ENCODE data around the gene BAHCC1.
"Not testable (repeated sequence)": the region's sequence is repeated elsewhere in the genome, so short reads cannot be mapped to it uniquely, and the experiment has no call there.

The BAHCC1 gene

GRCh38 chr17:81394921-81395599, at the start of gene BAHCC1:
Gene BAHCC1 (plus strand): TSS chr17:81395457. CDS start chr17:81399740, 4,283 bp downstream.
- peaks cover 16% of the 10 kb centered on the region for H3K4me1 ChIP-seq (ENCODE audit: insufficient read depth, low read length)

GRCh38 chr17:81346090-81346907, 49.0 kb upstream of the BAHCC1 start:
- no peaks in the 10 kb centered on the region for H3K36me3 ChIP-seq (ENCODE audit: insufficient read depth, low read length)
- H3K4me1 ChIP-seq (ENCODE audit: insufficient read depth, low read length): peaks cover 5% of the 10 kb centered on the region; the same call in 1 of the 2 replicates
- peak overlapping the region; percentile 93 for H3K9ac ChIP-seq (ENCODE audit: low read depth, low read length)
- no peaks in the 10 kb centered on the region for H3K9me3 ChIP-seq (ENCODE audit: control insufficient read depth, insufficient read depth, low read length)

More at GRCh38 chr17:81394921-81395599, at the start of gene BAHCC1:
- Histone ChIP-seq H3K9ac (ENCODE audit: low read depth, low read length) (peak within 1 kb of the TSS; percentile 70), H3K36me3 (ENCODE audit: insufficient read depth, low read length) (no peaks in the 10 kb centered on the region), H3K9me3 (ENCODE audit: control insufficient read depth, insufficient read depth, low read length) (no peaks in the 10 kb centered on the region)

- Histone ChIP-seq H3K4me1 (ENCODE audit: insufficient read depth, low read length) (peaks cover 5% of the 10 kb centered on the region; the same call in 1 of the 2 replicates), H3K9me3 (ENCODE audit: control insufficient read depth, insufficient read depth, low read length) (no peaks in the 10 kb centered on the region), H3K9ac (ENCODE audit: low read depth, low read length) (peak overlapping the region; percentile 93), H3K36me3 (ENCODE audit: insufficient read depth, low read length) (no peaks in the 10 kb centered on the region)
These were observed 48.3 kb upstream of the BAHCC1 start for GRCh38 chr17:81346908-81347349.

GRCh38 chr17:81347437-81347836, 47.8 kb upstream of the BAHCC1 start:
- no peaks in the 10 kb centered on the region for H3K36me3 ChIP-seq (ENCODE audit: insufficient read depth, low read length)
- H3K9me3 ChIP-seq (ENCODE audit: control insufficient read depth, insufficient read depth, low read length): no peaks in the 10 kb centered on the region
- no peak overlapping the region for H3K9ac ChIP-seq (ENCODE audit: low read depth, low read length)
- H3K4me1 ChIP-seq (ENCODE audit: insufficient read depth, low read length): peaks cover under 1% of the 10 kb centered on the region; the same call in 1 of the 2 replicates

DNA sequence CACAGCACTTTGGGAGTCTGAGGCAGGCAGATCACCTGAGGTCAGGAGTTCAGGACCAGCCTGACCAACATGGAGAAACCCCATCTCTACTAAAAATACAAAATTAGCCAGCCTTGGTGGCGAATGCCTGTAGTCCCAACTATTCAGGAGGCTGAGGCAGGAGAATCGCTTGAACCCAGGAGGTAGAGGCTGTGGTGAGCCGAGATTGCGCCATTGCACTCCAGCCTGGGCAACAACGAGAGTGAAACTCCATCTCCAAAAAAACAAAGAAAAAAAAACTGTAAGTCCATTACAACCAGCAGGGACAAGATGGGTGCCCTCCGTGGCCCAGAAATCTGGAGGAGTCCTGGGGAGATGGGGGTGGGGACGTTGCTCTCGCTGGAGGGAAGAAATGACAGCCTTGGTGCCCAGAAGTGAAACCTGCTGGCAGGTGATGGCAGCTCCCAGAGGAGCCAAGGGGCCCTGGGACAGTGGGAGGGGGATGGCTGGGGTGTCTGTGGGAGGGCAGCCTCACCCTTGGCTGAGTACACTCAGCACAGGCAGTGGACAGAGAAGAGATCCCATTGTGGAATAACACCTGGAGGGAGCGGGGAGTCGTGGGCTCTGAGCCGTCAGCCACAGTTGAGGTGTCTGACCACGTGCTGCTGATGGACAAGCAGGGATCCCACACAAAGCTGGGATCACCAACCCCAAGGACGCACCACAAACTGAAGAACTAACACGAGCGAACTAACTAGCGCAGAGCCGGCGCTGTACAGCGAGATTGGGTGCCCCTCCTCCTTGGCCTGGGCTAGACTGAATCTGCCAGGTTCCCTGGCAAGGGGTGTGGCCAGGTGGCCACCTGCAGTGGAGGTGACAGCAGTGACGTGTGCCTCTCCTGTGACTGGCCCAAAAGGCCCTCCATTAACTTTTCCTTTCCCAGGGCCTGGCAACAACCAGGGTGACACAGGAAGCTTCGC, 46.9 kb upstream of the BAHCC1 start:
- H3K36me3 ChIP-seq (ENCODE audit: insufficient read depth, low read length): no peaks in the 10 kb centered on the region
- no peaks in the 10 kb centered on the region for H3K9me3 ChIP-seq (ENCODE audit: control insufficient read depth, insufficient read depth, low read length)
- H3K9ac ChIP-seq (ENCODE audit: low read depth, low read length): no peak overlapping the region
- H3K4me1 ChIP-seq (ENCODE audit: insufficient read depth, low read length): no peaks in the 10 kb centered on the region; the same call in 1 of the 2 replicates

DNA sequence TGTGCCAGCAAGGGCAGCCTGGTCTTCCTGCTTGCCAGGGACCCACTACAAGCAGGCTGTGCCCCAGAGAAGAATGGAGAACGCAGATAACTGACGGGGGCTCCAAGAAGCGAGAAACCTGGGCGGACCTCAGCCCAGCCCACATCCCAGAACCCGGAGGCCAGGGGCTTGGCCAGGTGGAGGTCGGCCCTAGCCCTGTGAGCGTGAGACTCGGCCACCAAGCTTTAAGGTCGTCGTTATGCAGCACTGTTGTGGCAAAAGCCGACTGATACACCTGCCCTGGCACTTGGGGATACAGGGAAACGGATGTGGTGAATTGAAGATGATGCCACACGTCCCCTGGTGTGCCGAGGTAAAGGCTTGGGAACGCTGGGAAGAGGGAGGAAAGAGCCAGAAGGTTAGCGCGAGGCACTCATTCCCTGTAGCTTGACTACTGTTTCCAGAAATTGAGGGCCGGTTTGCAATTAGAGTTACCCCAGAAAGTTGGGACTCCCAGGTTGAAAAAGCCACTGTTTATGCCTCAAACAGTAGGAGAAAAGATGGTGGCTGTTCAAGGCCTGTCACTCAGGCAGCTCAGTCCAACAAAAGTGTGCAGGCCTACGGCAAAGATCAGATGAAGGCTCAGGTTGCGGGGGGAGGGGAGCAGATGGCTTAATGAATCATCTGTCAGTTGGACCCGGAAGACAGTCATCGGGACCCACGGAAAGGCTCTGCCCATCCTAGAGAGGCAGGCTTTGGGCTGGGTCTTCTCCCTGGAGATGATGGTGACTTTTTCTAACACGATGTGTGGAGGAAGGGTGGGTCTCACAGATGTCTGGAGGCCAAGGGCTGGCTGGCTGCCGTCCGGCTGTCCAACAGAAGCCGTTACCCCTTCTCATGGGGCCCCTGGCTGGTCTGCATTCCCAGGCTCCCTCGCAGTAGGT, 45.6 kb upstream of the BAHCC1 start:
- Histone ChIP-seq H3K4me1 (ENCODE audit: insufficient read depth, low read length) (no peaks in the 10 kb centered on the region; the same call in 1 of the 2 replicates), H3K9me3 (ENCODE audit: control insufficient read depth, insufficient read depth, low read length) (no peaks in the 10 kb centered on the region), H3K36me3 (ENCODE audit: insufficient read depth, low read length) (no peaks in the 10 kb centered on the region), H3K9ac (ENCODE audit: low read depth, low read length) (no peak overlapping the region)

DNA sequence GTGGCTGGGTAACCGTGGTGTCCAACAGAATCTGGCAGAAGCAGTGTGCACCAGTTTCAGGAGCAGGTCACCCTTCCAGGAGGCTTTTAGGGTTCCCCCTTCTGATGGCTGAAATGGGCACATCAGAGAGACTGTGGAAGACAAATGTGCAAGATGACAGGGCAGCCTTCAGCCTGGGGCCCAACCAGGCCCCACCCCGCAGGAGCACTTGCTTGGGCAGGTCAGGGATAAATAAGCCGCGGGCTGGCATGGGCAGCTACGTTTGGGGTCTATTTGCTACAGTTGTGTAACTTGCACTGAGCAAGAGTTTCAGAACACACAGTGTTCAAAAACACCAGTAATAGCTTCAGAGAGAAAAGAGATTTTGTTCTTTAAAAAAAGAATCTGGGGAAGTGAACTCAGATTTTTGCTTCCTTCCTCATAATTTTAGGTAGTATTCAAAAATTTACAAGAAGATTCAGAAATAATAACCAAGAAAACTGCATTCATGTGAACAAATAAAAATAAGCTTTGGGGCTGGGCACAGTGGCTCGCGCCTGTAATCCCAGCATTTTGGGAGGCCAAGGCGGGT, 44.9 kb upstream of the BAHCC1 start:
- no peaks in the 10 kb centered on the region for H3K9me3 ChIP-seq (ENCODE audit: control insufficient read depth, insufficient read depth, low read length)
- H3K4me1 ChIP-seq (ENCODE audit: insufficient read depth, low read length): no peaks in the 10 kb centered on the region; the same call in 1 of the 2 replicates
- H3K36me3 ChIP-seq (ENCODE audit: insufficient read depth, low read length): no peaks in the 10 kb centered on the region
- H3K9ac ChIP-seq (ENCODE audit: low read depth, low read length): no peak overlapping the region

GRCh38 chr17:81351329-81352052, 43.8 kb upstream of the BAHCC1 start:
- not testable (repeated sequence) for H3K9ac ChIP-seq (ENCODE audit: low read depth, low read length); H3K9me3 ChIP-seq (ENCODE audit: control insufficient read depth, insufficient read depth, low read length); H3K4me1 ChIP-seq (ENCODE audit: insufficient read depth, low read length); H3K36me3 ChIP-seq (ENCODE audit: insufficient read depth, low read length)

- not testable (repeated sequence) for H3K36me3 ChIP-seq (ENCODE audit: insufficient read depth, low read length); H3K9me3 ChIP-seq (ENCODE audit: control insufficient read depth, insufficient read depth, low read length); H3K4me1 ChIP-seq (ENCODE audit: insufficient read depth, low read length); H3K9ac ChIP-seq (ENCODE audit: low read depth, low read length)
These were observed 43.2 kb upstream of the BAHCC1 start for GRCh38 chr17:81352056-81352455.

DNA sequence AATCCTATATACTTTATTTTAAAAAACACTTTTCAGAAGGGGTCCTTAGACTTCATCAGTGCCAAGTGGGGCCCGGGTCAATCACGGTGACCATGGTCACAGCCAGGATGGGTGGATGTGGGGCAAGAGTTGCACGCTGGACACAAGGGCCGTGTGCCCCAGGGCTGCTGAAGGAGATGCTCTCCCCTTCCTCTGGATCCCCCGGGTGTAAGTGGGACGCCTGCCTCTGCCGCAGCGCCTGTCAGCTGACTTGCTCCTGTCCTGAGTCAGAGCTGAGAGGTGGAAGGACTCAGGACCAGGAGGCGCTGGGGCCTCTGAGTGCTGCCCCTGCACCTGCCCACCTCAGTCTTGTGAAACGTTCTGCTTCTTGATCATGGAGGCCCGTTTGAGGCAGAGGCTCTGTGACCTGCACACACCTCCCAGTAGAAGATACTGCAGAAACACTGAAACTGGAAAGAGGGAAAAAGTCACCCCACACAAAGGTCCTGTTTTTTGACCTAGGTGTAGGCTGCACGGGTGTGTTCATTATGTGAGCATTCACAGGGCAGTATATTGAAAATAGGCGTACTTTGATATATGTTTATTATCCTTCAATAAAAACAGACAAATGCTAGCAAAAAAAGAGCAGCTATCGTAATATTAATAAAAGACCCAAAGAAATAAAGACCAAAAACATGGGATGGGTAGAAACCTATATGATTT, 40.9 kb upstream of the BAHCC1 start:
- H3K9me3 ChIP-seq (ENCODE audit: control insufficient read depth, insufficient read depth, low read length): no peaks in the 10 kb centered on the region

GRCh38 chr17:81354954-81355347, 40.3 kb upstream of the BAHCC1 start:
- no peaks in the 10 kb centered on the region for H3K36me3 ChIP-seq (ENCODE audit: insufficient read depth, low read length)
- H3K9me3 ChIP-seq (ENCODE audit: control insufficient read depth, insufficient read depth, low read length): no peaks in the 10 kb centered on the region
- no peak overlapping the region for H3K9ac ChIP-seq (ENCODE audit: low read depth, low read length)
- H3K4me1 ChIP-seq (ENCODE audit: insufficient read depth, low read length): peaks cover 6% of the 10 kb centered on the region; the same call in 1 of the 2 replicates

More for the DNA sequence above, 40.9 kb upstream of the BAHCC1 start:
- H3K9ac ChIP-seq (ENCODE audit: low read depth, low read length): no peak overlapping the region
- peaks cover 6% of the 10 kb centered on the region; the same call in 1 of the 2 replicates for H3K4me1 ChIP-seq (ENCODE audit: insufficient read depth, low read length)
- no peaks in the 10 kb centered on the region for H3K36me3 ChIP-seq (ENCODE audit: insufficient read depth, low read length)

GRCh38 chr17:81359218-81359617, 36.0 kb upstream of the BAHCC1 start:
- peaks cover 10% of the 10 kb centered on the region for H3K4me1 ChIP-seq (ENCODE audit: insufficient read depth, low read length)
- no peaks in the 10 kb centered on the region for H3K9me3 ChIP-seq (ENCODE audit: control insufficient read depth, insufficient read depth, low read length)
- no peaks in the 10 kb centered on the region for H3K36me3 ChIP-seq (ENCODE audit: insufficient read depth, low read length)
- H3K9ac ChIP-seq (ENCODE audit: low read depth, low read length): no peak overlapping the region

All from ES-I3 (cell line).